ENCODE data around the gene INS.

Gene INS

GRCh38 chr11:2142762-2143202 lies 18.2 kb downstream of the INS start:
- DNase-seq = no peak

GRCh38 chr11:2142300-2142759 lies 18.7 kb downstream of the INS start:
- no peak for DNase-seq

GRCh38 chr11:2140411-2141400 lies 20.3 kb downstream of the INS start:
- DNase-seq = no peak

- no peak for DNase-seq
These were observed 21.2 kb downstream of the INS start for GRCh38 chr11:2139621-2140337.

GRCh38 chr11:2139123-2139521 lies 21.9 kb downstream of the INS start, which contains the start of gene IGF2:
Gene IGF2 (minus strand): TSS chr11:2139389. CDS start chr11:2135523, 3,866 bp downstream.
- DNase-seq = no peak

GRCh38 chr11:2138431-2139122 lies 22.4 kb downstream of the INS start:
- no peak for DNase-seq

GRCh38 chr11:2138068-2138430 lies 23.0 kb downstream of the INS start:
- DNase-seq = no peak

- DNase-seq = no peak
These were observed 23.6 kb downstream of the INS start for GRCh38 chr11:2137202-2138067.

GRCh38 chr11:2136952-2137201 lies 24.1 kb downstream of the INS start:
- no peak for DNase-seq

GRCh38 chr11:2136209-2136951 lies 24.6 kb downstream of the INS start:
- no peak for DNase-seq

- DNase-seq = no peak
These were observed 25.3 kb downstream of the INS start for GRCh38 chr11:2135648-2136201.

GRCh38 chr11:2135018-2135569 lies 25.9 kb downstream of the INS start:
- no peak for DNase-seq

GRCh38 chr11:2134022-2135010 lies 26.7 kb downstream of the INS start:
- no peak for DNase-seq

GRCh38 chr11:2133241-2134021 lies 27.6 kb downstream of the INS start:
- DNase-seq = no peak

- no peak for DNase-seq
These were observed 28.2 kb downstream of the INS start for GRCh38 chr11:2132874-2133240.

GRCh38 chr11:2132246-2132645 lies 28.8 kb downstream of the INS start:
- no peak for DNase-seq

- DNase-seq = no peak
These were observed 29.4 kb downstream of the INS start for GRCh38 chr11:2131371-2132236.

GRCh38 chr11:2130881-2131352 lies 30.1 kb downstream of the INS start:
- DNase-seq = no peak

All from NCI-H510A (cell line).